Endothelial cell of umbilical vein (primary cell): ENCODE results near the gene PTPN14. TPM values are rescaled to one million over a fixed set of nuclear protein-coding genes. Genes with fewer than 3 reads are reported as not detected.

Source experiments
- BruUV-seq: library from RNA; stranded (reverse); fragments of 400-500 nt; replicated peaks from 2 replicates; lab custom pipeline; 2021; lab: Mats Ljungman, UMichigan
- CTCF ChIA-PET: fragments of 300-600, 350-600 bp; sonication (Branson Sonifier 250); formaldehyde crosslinking; loops from one replicate; lab custom pipeline; 2021; ENCODE audit warnings: antibody characterized with exemption, inconsistent platforms; lab: Charles Lee
- POLR2A ChIA-PET: fragments of 300-600, 350-600 bp; sonication (Branson Sonifier 250); formaldehyde crosslinking; loops from one replicate; lab custom pipeline; 2021; ENCODE audit warnings: antibody characterized with exemption, inconsistent platforms; lab: Charles Lee
- DNase-seq: peaks from one replicate; pipeline ENCODE4 v3.0.0-alpha.2; 2011; ENCODE audit warnings: low read depth, low spot score
- FAIRE-seq: peaks from 2 replicates; lab custom pipeline; 2011; peaks lifted over from hg19 to GRCh38; lab: Jason Lieb, UNC
- H2AFZ ChIP-seq: 2 replicates; pipeline ENCODE4 v1.6.0; 2012; ENCODE audit warnings: low read depth, low read length, control low read depth, inconsistent platforms
- H3K27ac ChIP-seq: 2 replicates; pipeline ENCODE4 v1.5.1; 2011; ENCODE audit warnings: low read depth, mild to moderate bottlenecking, control low read depth, low read length, moderate library complexity; ENCODE audit not compliant: insufficient read depth
- H3K27me3 ChIP-seq, 2 experiments: 2 replicates each; pipeline versions ENCODE4 v1.6.0 to v1.6.1; 2011; ENCODE audit warnings: low read length in 2 of 2, mixed read lengths in 1 of 2; ENCODE audit not compliant: control insufficient read depth in 2 of 2, insufficient read depth in 2 of 2
- H3K36me3 ChIP-seq, 2 experiments: 2 replicates in 1 of 2; 3 replicates in 1 of 2; pipeline ENCODE4 v1.5.1; 2011; ENCODE audit warnings: low read length in 2 of 2, mild to moderate bottlenecking in 1 of 2, moderate library complexity in 1 of 2; ENCODE audit not compliant: control insufficient read depth in 2 of 2, insufficient read depth in 2 of 2; ENCODE audit errors: extremely low read depth in 1 of 2
- H3K4me1 ChIP-seq: 3 replicates; pipeline ENCODE4 v1.5.1; 2011; ENCODE audit warnings: mild to moderate bottlenecking, low read length; ENCODE audit not compliant: control insufficient read depth, insufficient read depth; ENCODE audit errors: extremely low read depth
- H3K4me2 ChIP-seq: 2 replicates; pipeline ENCODE4 v1.6.1; 2011; ENCODE audit warnings: low read length, control low read depth, mixed read lengths; ENCODE audit not compliant: insufficient read depth
- H3K4me3 ChIP-seq, 3 experiments: fragments of 200-600 bp in 1 of 3; sonication (generic), shearing (Covaris generic) in 1 of 3; replicated peaks in 1 of 3; 2 replicates each; pipeline ENCODE4 v1.5.1; 2011 to 2016; ENCODE audit warnings: control low read depth in 3 of 3, low read length in 3 of 3, mild to moderate bottlenecking in 2 of 3, inconsistent platforms in 1 of 3, low read depth in 1 of 3, moderate library complexity in 1 of 3; ENCODE audit not compliant: insufficient read depth in 1 of 3
- H3K79me2 ChIP-seq: 2 replicates; pipeline ENCODE4 v1.6.0; 2012; ENCODE audit warnings: low read length, inconsistent platforms; ENCODE audit not compliant: control insufficient read depth, insufficient read depth
- H3K9ac ChIP-seq: replicated peaks from 2 replicates; pipeline ENCODE3; 2011; ENCODE audit warnings: low read length, control low read depth; ENCODE audit not compliant: insufficient read depth; ENCODE audit errors: extremely low read depth
- H3K9me1 ChIP-seq: replicated peaks from 3 replicates; pipeline ENCODE4 v1.6.0; 2011; ENCODE audit warnings: mild to moderate bottlenecking, low read length; ENCODE audit not compliant: control insufficient read depth, insufficient read depth; ENCODE audit errors: extremely low read depth
- H3K9me3 ChIP-seq: replicated peaks from 2 replicates; pipeline ENCODE4 v1.5.1; 2012; ENCODE audit warnings: low read length, inconsistent platforms; ENCODE audit not compliant: control insufficient read depth, insufficient read depth
- H4K20me1 ChIP-seq: replicated peaks from 2 replicates; pipeline ENCODE3; 2011; ENCODE audit warnings: mild to moderate bottlenecking, low read length; ENCODE audit not compliant: control insufficient read depth, insufficient read depth; ENCODE audit errors: extremely low read depth
- CTCF ChIP-seq, 2 donors: IDR thresholded peaks; 1 replicate in 1 of 2; 2 replicates in 1 of 2; pipeline ENCODE4 v1.5.1; 2011; ENCODE audit warnings: low read length in 2 of 2, mild to moderate bottlenecking in 2 of 2, moderate library complexity in 2 of 2, control low read depth in 1 of 2, inconsistent platforms in 1 of 2, low read depth in 1 of 2; ENCODE audit not compliant: insufficient read depth in 1 of 2; ENCODE audit errors: extremely low read depth in 1 of 2
- FOS ChIP-seq: IDR thresholded peaks from 2 replicates; pipeline ENCODE4 v1.6.1; 2011; ENCODE audit warnings: mild to moderate bottlenecking, low read length, moderate library complexity, borderline replicate concordance; ENCODE audit not compliant: insufficient read depth
- GATA2 ChIP-seq: IDR thresholded peaks from 2 replicates; pipeline ENCODE4 v1.7.0; 2011; ENCODE audit warnings: low read depth, mild to moderate bottlenecking, moderate library complexity, mixed read lengths, low read length; ENCODE audit not compliant: insufficient read length, insufficient read depth
- JUN ChIP-seq: IDR thresholded peaks from 2 replicates; pipeline ENCODE4 v1.6.1; 2011; ENCODE audit warnings: borderline replicate concordance, low read depth; ENCODE audit not compliant: insufficient read length, insufficient read depth
- MYC ChIP-seq: IDR thresholded peaks from one replicate; pipeline ENCODE4 v1.6.1; 2011; ENCODE audit warnings: mild to moderate bottlenecking, low read depth, low read length
- POLR2A ChIP-seq: IDR thresholded peaks from 2 replicates; pipeline ENCODE4 v1.6.1; 2012; ENCODE audit warnings: low read depth, mild to moderate bottlenecking, control low read depth, low read length
- POLR2AphosphoS5 ChIP-seq: IDR thresholded peaks from 2 replicates; pipeline ENCODE4 v1.6.1; 2012; ENCODE audit warnings: low read depth, mild to moderate bottlenecking, control low read depth, low read length, moderate library complexity; ENCODE audit not compliant: insufficient read depth
- dilution Hi-C: fragments of 300-500 bp; cut with MboI; formaldehyde crosslinking; loops from one replicate; pipeline ENCODE4 v1.15.0; 2019; ENCODE audit warnings: low sequenced_read_pairs; ENCODE audit not compliant: extremely low pct_ligation_motif_present
- intact Hi-C: fragments of 100-400 bp; cut with micrococcal nuclease; formaldehyde crosslinking; loops from one replicate; pipeline ENCODE4 v1.10.0; 2022
- polyA plus RNA-seq, 4 experiments: library from polyadenylated mRNA; depleted of rRNA in 3 of 4; stranded (reverse) in 3 of 4; unstranded in 1 of 4; fragments of >200 nt; gene quantifications; 2 replicates each; pipeline versions ENCODE4 v1.2.1 to v1.2.3, GENCODE V29; 2011 to 2012; ENCODE audit warnings: missing spikeins in 1 of 4
- total RNA-seq: library from RNA; stranded (reverse); gene quantifications from 2 replicates; pipeline ENCODE4 v1.2.3, GENCODE V29; 2021

The PTPN14 gene
- total and polyA plus RNA-seq, 2 donors (not counting 3 experiments of a cell fraction or from before 2014, with no cell fraction given), result 18.5 to 93.0 TPM

DNA sequence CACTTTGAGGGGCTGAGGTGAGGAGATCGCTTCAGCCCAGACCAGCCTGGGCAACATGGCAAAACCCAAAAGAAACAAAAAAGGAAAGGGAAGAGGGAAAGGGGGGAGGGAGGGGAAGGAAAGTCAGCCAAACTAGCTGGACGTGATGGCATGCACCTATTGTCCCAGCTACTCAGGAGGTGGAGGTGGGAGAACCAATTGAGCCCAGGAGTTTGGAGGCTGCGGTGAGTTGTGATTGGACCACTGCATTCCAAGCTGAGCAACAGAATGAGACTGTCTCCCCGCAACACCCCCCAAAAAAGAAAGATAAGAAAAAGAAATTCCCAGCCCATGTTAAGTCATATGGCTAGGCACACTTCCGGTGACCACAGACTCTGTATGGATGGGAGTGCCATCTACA is 128.4 kb downstream of the PTPN14 start:
- Histone ChIP-seq H2AFZ (no peak overlapping the region), H3K27me3 (no peaks in the 10 kb centered on the region), H4K20me1 (no peaks in the 10 kb centered on the region), H3K9ac (no peak overlapping the region), H3K9me1 (no peaks in the 10 kb centered on the region), H3K4me3 (no peak overlapping the region), H3K36me3 (no peaks in the 10 kb centered on the region), H3K9me3 (no peaks in the 10 kb centered on the region), H3K79me2 (peaks cover 69% of the 10 kb centered on the region), H3K4me1 (peaks cover 35% of the 10 kb centered on the region), H3K4me2 (no peak overlapping the region), H3K27ac (no peak overlapping the region)
- FAIRE-seq (no peak), DNase-seq (no peak)
- POLR2A ChIA-PET, result interaction anchor here (0.6 kb wide), 1 partner anchor 103 kb away, joined by 3 read pairs; no protein-coding TSS in a partner anchor
- TF ChIP-seq CTCF (IDR thresholded peaks at IDR 0.05; ENCODE audit: extremely low read depth in 1 of 2, insufficient read depth in 1 of 2, low read depth in 1 of 2, low read length in 2 of 2) (no peak), MYC (no peak), FOS (no peak), JUN (no peak), GATA2 (no peak), POLR2A (no peak), POLR2AphosphoS5 (no peak)
- CTCF ChIA-PET, result interaction anchor here (0.8 kb wide), 1 partner anchor 19 kb away, joined by 4 read pairs; no protein-coding TSS in a partner anchor
- no TSS peak for BruUV-seq
- intact Hi-C loops (no loop called here), dilution Hi-C loops (no loop called here)
